GM21528 (cell line): ENCODE data around the gene APOF.
"Not testable (repeated sequence)": the region's sequence is repeated elsewhere in the genome, so short reads cannot be mapped to it uniquely, and the experiment has no call there.

Experiments
- ATAC-seq: cut with Tn5 transposase; IDR thresholded peaks from one replicate; pipeline ENCODE4 v1.9.1; 2021; ENCODE audit warnings: mild to moderate bottlenecking, moderate library complexity; ENCODE audit not compliant: unreplicated experiment, low FRiP score

APOF gene, protein sequence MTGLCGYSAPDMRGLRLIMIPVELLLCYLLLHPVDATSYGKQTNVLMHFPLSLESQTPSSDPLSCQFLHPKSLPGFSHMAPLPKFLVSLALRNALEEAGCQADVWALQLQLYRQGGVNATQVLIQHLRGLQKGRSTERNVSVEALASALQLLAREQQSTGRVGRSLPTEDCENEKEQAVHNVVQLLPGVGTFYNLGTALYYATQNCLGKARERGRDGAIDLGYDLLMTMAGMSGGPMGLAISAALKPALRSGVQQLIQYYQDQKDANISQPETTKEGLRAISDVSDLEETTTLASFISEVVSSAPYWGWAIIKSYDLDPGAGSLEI

DNA sequence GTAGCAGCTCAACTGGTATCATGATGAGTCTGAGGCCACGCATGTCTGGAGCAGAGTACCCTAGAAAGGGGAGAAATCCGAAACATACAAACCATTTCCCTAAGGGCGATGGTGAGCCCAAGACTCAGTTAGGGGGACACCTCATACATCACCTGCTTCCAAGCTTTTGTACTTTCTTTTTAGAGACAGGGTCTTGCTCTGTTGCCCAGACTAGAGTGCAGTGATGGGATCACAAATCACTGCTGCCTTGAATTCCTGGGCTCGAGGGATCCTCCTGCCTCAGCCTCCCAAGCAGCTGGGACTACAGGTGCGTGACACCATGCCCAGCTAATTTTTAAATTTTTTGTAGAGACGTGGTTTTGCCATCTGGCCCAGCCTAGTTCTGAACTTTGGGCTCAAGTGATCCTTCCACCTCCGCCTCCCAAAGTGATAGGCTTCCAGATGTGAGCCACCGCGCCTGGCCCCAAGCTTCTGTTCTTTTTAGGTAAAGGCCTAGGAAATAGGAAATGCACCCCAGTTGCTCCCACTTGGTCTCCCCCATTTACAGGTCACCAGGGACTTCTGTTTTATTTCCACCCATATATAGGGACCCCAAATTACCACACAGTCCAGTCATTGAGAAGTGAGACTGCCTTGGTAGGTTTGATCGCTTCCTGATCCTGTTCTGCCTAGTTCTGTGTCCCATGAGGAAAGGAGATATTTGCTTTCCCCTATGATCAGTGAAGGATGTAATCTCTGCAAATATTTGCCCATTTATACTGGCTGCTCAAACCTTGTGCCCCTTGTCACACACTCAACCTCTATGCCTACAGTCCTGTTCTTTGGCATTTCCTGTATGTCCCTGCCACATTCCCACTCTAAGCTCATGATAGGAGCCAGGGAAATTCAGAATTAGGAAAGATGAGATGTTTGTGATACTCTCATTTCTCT, at the start of gene APOF:
APOF (minus strand) TSS at position 728 of the 930 bp plus-strand sequence; CDS start at position 616, 112 bp downstream.
- no peak for ATAC-seq

DNA sequence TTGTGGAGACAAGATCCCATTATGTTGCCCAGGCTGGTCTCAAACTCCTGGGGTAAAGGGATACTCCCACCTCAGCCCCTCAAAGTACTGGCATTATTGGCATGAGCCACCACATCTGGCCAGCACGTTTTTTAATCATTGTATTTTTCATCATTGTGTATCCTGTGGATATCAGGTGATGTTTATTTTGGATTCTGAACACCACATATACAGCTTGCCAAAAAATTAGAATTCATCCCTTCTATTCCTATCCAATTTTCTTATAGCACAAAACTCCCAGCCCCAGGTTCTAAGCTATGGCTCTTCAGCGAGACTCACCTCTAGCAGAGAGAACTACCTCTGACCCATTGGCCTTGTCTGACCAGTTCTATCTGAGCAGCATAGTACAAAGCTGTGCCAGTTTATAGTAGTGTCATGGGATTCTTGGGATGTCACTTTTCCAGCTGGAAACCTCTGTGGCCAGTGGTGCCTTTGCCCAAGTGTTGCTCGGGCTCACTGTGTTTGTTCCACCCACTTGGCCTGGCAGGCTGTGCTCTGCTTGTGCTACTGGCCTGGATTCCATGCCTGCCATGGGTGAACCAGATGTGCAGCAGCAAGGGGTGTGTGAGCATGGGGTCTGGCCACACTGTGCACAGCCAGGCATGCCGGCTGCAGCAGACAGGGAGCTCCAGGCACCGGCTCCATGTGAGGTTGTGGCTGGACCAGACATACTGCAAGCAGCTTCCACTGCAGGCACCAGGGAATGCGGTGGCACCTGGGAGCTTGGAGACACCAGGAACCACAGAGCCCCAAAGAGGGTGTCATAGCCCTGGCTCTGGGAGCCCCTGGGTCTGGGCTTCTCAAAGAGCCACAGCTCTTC, 49.4 kb upstream of the APOF start:
- no peak for ATAC-seq

DNA sequence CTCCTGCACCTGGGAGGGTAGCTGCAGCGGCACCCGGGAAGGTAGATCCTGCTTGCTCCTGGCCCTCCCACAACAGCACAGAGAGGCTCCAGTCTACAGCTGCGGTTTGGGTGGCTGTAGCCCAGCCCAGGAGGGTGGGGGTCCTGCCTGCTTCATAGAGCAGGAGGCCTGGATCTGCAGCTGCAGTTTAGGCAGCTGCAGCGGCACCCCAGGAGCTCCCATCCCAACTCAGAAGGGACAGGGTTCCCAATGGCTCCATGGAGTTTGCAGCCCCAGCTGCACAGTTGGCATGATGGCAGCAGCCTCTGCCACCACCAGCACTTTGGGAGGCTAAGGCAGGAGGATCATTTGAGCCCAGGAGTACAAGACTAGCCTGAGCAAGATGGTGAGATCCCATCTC, 48.1 kb upstream of the APOF start:
- ATAC-seq: no peak

DNA sequence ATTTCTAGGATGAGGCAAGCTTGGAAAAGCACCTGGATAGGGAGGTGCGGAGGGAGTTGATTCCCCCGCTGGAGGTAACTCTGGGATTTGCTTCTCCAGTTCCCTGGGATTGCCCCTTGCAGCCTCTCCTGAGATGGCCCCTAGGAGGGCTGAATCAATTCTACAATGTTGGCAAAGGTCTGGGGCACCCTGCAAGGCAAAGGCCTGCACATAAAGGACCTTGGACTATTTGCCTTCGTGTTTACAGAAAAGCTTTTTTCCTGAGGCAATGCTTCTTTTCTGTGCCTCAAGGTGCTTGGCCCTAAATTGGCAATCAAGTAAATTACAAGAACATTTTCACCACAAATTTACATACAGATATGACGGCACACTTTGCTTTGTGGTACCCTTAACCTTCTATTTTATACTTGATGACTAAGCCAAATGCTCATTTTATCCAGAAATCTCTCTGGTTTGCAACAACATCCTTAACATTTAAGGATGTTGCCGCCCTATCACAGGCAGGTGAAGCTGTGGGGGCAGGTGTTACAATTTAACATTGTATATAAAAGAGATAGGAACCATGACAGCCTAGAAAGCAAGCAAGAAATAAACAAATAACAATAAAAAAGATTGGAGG, 46.3 kb upstream of the APOF start:
- ATAC-seq: no peak

DNA sequence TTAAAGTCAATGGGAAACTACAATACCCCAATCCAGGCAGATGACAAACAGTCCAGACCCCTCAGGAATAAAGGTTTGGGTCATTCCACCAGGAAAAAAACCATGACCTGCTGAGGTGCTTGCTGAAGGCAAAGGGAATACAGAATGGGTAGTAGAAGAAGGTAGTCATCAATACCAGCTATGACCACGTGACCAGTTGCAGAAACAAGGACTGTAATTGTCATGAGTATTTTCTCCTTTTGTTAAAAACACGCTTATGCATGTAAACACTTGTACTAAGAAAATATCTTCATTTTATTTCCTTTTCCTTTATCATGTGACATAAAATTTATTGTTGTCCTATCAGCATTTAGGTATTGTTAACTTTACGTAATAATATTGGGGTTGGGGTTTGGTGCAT, 41.6 kb upstream of the APOF start:
- ATAC-seq: not testable (repeated sequence)

DNA sequence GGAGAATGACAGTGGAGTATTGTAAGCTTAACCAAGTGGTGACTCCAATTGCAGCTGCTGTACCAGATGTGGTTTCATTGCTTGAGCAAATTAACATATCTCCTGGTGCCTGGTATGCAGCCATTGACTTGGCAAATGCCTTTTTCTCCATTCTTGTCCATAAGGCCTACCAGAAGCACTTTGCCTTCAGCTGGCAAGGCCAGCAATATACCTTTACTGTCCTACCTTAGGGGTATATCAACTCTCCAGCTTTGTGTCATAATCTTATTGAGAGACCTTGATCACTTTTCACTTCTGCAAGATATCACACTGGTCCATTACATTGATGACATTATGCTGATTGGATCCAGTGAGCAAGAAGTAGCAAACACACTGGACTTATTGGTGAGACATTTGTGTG, 39.0 kb upstream of the APOF start:
- not testable (repeated sequence) for ATAC-seq

DNA sequence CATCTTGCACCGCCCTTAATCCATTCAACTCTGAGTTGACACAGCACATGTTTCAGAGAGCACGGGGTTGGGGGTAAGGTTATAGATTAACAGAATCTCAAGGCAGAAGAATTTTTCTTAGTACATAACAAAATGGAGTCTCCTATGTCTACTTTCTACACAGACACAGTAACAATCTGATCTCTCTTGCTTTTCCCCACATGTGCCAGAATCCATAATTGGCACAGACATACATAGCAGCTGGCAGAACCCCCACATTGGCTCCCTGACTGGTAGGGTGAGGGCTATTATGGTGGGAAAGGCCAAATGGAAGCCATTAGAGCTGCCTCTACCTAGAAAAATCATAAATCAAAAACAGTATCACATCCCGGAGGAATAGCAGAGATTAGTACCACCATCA, 38.5 kb upstream of the APOF start:
- not testable (repeated sequence) for ATAC-seq

DNA sequence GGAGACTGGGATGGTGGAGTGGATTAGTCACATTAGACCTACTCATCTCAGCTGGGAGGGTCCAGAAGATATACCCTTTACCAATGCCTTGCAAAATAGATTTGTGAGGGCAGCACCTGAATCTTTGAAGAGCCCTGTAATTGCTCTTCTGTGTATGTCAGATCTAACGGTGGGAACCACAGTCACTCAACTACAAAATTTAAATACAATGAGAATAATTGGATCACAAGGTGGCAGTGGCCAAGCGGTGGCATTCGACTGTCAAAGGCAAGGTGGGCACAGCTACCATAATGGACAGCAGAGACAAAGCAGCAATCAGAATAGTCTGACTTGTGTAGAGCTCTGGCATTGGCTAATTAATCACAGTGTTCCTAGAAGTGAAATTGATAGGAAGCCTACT, 36.8 kb upstream of the APOF start:
- not testable (repeated sequence) for ATAC-seq

DNA sequence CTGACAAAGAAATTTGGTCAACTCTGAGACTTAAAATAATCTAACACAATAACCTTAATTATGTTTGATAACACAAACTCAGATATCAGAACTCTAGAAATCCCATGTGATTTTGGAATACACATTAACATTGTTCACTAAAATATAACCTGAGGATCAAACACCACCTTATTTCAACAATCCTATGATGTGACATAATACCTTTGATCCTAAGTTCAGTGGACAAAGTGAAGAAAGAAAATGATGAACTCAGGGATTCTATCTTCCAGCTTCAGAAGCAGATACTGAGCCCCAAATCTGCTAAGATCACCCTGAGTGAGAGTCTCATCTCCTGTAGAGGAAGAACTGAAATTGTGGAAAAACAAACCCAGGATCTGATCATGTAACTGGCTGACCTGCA, 35.7 kb upstream of the APOF start:
- no peak for ATAC-seq

DNA sequence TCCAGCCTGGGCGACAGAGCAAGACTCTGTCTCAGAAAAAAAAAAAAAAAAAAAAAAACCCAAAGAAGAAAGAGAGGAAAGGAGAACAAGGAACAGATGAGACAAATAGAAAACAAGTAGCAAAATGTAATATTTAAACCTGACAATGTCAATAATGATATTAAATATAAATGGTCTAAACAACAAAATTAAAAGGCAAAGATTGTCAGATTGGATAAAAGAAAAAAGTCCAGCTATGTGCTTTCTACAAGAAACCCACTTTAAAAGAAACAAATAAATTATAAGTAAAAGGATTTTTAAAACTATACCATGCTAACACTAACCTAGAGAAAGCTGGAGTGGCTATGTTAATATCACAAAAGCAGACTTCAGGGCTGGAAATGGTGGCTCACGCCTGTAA, 29.7 kb upstream of the APOF start:
- ATAC-seq: no peak

DNA sequence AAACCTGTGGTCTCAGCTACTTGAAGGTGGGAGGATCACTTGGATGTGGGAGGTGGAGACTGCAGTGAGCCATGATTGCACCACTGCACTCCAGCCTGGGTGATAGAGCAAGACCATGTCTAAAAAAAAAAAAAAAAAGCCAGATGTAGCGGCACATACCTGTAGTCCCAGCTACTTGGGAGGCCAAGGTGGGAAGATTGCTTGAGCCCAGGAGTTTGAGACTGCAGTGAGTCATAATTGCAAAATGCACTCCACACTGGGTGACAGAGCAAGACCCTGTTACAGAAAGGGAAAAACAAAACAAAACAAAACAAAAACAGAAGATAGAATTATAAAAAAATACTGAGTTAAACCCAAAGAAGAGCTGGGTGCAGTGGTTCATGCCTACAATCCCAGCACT, 29.1 kb upstream of the APOF start:
- ATAC-seq: no peak

DNA sequence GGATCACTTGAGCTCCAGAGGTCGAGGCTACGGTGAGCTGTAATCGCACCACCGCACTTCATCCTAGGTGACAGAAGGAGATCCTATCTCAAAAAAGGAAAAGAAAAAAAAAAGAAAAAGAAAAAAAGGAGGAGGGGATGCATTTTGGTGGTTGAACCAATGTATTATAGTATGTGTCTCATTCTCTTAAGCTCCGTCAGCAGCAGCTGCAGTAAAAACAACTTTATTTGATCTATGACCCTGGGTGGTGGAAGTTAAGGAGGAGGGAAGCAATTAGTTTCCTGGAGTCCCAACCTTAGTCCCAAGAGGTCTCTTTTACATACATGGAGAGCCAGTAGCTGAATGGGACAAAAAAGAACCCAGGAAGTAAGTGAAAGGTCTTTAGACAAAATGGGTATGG, 26.8 kb upstream of the APOF start:
- ATAC-seq: no peak

DNA sequence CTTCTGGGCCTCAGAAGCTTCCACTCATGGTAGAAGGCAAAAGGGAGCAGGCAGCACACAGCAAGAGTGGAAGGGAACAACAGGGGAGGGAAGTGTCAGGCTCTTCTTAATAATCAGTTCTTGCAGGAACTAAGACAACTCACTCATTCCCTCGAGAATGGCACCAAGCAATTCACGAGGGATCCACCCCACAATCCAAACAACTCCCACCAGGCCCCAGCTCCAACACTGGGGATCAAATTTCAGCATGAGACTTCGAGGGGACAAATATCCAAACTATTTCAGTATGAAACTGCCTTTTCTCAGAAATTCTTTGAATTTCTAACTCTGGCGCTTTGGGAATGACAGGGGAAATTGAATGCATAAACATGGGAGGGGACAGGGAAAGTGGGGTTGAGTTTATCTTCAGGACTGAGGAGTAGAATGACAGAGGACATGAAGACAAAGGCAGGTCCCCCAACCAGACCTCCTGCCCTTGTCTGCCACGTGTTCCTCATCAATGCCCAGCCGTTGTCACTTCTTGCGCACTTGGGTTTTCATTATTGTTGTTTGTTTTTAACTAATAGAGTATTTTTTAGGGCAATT, 24.6 kb upstream of the APOF start:
- no peak for ATAC-seq

DNA sequence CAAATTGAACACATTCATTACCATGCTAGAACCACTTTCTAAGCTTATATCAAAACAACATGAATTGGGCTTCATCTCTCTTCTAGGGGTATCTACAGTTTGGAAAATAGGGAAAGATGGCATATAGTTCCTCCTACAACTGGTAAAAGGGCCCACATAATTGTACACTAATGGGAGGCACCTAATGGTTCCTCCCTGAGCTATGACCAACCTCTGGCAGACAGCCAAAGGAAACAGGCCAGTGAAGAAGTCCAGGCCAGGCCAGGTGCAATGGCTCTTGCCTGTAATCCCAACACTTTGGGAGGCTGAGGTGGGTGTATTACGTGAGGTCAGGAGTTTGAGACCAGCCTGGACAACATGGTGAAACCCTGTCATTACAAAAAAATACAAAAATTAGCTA, 23.2 kb upstream of the APOF start:
- ATAC-seq: no peak

DNA sequence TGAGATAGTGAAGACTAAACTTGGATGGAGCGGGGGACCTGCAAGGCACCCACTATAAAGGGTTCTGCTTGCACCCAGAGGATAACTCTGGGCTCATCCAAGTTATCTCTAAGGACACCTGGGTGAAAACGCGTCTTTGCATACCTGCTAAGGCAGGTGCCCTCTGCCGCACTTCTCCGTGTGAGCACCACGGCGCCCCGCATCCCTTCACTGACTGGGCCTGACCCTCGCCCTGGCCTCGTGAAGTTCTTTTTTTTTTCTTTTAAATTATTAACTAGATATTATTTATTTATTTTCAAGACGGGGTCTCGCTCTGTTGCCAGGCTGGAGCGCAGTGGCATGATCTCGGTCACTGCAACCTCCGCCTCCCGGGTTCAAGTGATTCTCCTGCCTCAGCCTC, 20.0 kb upstream of the APOF start:
- ATAC-seq: no peak

DNA sequence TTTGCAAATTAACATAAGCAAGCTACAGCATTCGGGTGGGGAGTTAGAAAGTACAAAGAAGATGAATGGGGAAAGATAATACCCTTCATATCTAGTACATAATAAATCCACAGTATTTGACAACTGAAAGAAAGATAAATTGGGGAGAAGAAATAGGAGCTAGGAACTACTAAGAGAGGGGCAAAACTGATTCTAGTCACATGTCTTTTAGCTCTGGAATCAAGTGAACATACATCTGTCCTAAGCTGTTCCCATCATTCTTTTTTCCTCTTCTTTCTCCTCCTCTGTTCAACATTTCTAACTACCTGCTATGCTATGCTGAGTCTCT, 15.3 kb upstream of the APOF start:
- no peak for ATAC-seq

DNA sequence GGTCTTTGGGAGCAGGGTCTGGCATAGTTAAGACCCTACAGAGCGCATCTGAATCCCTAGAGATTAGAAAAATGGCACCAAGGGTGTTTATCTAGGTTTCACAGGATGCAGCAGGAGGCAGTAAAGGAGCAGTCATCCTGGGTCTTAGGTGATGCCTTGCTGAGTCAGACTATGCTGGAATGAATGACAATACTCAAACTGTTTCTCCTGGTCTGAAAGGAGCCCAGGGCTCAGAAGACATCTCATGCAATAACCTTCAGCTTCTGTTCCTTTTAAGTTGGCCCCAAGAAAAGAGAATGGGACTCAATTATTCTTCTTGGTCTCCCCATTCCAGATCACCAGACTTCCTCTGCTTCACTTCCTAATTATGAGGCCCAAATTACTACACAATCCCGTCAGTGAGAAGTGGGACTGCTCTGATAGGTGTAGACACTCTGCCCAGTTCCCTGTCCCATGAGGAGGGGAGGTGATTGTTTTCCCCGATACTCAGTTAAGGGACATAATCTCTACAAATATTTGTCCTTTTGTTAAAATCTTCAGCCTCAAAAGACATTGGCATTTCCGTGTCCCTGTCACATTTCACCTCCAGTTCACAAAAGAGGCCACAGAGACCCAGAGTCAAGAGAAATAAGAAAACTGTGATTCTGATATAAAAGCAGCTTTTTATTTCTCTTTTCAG, 14.8 kb upstream of the APOF start:
- no peak for ATAC-seq

DNA sequence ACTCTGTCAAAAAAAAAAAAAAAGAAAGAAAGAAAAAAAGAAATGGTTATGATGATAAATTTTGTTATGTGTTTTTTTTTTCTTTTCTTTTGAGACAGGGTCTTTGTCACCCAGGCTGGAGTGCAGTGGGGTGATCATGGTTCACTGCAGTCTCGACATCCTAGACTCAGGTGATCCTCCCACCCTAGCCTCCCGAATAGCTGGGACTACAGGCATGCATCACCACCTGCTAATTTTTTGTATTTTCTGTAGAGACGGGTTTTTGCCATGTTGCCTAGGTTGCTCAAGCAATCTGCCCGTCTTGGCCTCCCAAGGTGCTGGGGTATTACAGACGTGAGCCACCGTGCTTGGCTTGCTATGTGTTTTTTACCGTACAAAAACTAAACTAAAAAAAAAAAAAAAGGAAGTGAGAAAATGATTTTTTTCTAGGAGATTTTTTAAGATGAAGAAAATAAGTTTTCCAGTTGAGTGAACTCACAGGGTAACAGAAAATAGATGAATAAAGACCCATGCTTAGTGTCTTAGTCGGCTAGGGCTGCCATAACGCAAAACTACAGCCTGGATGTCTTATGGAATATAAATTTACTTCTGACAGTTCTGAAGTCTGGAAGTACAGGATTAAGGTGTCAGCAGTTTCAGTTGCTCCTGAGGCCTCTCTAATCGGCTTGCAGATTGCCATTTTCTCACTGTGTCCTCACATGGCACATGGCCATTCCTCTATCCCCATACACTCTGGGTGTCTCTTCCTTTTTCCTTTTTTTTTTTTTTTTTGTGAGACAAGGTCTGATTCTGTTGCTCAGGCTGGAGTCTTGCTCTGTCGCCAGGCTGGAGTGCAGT, 13.2 kb upstream of the APOF start:
- peak; percentile 72 for ATAC-seq
